Brain pericyte (primary cell): Measurements from ENCODE around the gene APOBEC3G.

Experiments used
- DNase-seq: peaks from one replicate; pipeline ENCODE4 v3.0.0-alpha.2; 2012; ENCODE audit warnings: low read depth, low spot score

Gene APOBEC3G

DNA sequence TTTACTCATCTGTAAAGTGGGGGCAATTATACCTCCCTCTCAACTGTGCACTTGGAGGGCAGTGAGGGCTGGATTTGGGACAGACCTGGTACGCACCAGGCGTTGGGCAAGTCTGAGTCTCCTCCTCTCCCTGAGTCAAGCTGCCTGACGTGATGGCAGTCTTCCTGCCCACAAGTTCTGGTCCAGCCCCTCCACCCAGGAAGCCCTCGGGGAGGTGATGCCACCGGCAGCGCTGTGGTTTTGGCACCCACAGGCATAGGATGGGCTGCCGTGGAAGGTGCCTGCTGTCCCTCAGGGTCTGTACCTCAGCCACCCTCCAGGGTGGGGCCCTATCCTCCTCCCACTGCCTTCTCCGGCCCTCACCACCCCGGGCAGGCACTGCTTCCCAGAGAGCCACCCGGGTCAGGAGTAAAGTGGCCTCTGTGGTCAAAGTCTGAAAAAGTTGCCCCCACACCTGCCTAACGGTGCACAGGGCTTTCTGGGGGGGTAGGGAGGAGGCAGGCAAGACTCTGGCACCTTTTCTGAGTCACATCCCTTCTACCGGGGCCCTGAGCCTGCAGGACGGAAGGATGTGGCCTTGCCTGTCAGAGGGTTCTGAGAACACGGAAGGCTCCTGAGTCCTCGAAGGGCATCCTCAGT lies 13.5 kb downstream of the APOBEC3G start:
- DNase-seq = no peak

DNA sequence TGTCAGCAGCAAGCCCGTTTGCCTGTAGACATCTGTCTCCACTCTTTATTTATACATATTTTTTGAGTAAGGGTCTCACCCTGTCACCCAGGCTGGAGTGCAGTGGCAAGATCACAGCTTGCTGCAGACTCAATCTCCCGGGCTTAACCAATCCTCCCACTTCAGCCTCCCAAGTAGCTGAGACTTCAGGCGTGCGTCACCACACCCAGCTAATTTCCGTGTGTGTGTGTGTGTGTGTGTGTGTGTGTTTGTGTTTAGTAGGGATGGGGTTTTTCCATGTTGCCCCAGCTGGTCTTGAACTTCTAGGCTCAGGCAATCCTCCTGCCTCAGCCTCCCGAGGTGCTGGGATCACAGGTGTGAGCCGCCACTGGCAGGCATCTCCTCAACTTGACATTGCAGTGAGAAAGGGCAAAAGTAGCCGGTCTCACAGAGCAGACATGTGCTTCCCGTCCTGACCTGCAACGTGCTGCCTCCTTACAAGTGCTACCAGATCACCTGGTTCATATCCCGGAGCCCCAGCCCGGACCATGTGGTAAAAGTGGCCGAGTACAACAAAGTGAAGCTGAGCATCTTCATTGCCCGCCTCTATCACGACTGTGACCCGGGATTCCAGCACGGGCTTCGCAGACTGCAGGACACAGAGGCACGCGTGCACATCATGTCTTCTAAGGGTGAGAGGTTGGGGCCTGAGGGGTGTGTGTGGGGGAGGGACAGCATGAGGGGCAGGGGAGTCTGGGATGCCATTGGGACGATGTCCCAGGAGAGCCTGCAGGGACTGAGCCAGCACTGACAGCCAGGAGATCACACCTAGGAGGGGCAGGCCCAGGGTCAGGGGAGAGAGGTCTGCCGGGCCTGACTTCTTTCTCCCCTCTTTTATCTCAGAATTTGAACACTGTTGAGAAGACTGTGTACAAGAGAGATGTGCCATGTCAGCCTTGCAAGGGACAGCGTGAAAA lies 14.3 kb downstream of the APOBEC3G start:
- DNase-seq = no peak

- no peak for DNase-seq
Observed at GRCh38 chr22:39092111-39092862, 15.2 kb downstream of the APOBEC3G start.

GRCh38 chr22:39094717-39095389 lies 17.8 kb downstream of the APOBEC3G start:
- DNase-seq = no peak

GRCh38 chr22:39095971-39096370 lies 18.9 kb downstream of the APOBEC3G start:
- DNase-seq = no peak

- DNase-seq = no peak
Observed at GRCh38 chr22:39097098-39098020, 20.3 kb downstream of the APOBEC3G start, which contains the start of gene APOBEC3H. APOBEC3H (plus strand) TSS chr22:39097244; CDS start chr22:39100279, 3,035 bp downstream.

- no peak for DNase-seq
Observed at GRCh38 chr22:39098026-39098425, 21.0 kb downstream of the APOBEC3G start.

DNA sequence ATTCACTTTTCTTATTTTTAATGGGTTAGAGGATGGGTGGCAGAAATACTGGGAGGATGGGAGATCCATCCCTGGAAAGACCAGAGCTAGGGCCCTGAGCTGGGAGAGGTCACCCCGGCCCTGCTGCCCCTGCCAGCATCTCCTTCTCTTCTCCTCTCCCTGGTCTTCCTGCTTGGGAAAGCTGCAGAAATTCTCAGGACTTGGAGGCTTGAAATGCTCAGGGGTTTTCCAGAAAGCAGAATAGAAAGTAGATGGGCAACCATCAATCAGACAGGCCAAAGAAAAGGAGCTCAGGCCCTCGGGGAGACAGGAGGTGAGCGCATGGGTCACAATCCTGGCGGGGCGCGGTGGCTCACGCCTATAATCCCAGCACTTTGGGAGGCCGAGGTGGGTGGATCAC lies 21.5 kb downstream of the APOBEC3G start:
- DNase-seq = no peak

DNA sequence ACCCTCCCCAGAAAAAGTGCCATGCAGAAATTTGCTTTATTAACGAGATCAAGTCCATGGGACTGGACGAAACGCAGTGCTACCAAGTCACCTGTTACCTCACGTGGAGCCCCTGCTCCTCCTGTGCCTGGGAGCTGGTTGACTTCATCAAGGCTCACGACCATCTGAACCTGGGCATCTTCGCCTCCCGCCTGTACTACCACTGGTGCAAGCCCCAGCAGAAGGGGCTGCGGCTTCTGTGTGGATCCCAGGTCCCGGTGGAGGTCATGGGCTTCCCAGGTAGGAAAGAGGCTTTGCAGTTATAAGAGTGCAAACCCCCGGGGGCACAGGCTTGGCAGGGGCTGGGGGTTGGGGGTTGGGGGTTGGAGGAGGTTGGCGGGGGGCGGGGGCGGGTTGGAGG lies 24.2 kb downstream of the APOBEC3G start:
- DNase-seq = no peak

- no peak for DNase-seq
Observed at GRCh38 chr22:39103431-39103830, 26.4 kb downstream of the APOBEC3G start.

DNA sequence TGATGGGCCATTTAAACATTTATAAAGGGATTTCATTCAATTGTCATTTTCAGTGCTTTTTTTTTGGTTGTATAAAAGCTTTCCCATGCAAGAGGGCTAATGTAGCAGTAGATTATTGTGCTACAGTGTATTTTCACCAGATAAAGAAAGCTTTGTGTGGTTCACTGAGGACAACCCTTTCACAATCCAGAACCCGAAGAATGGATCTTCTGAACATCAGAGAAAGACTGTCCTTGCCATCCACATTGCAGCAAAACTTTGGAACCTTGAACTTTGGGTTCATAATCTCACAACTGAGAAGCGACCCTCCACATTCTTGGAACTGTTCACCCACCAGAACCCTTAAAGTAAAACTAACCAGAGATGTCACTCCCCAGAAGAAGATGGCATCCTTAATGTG lies 29.3 kb downstream of the APOBEC3G start:
- DNase-seq = no peak

DNA sequence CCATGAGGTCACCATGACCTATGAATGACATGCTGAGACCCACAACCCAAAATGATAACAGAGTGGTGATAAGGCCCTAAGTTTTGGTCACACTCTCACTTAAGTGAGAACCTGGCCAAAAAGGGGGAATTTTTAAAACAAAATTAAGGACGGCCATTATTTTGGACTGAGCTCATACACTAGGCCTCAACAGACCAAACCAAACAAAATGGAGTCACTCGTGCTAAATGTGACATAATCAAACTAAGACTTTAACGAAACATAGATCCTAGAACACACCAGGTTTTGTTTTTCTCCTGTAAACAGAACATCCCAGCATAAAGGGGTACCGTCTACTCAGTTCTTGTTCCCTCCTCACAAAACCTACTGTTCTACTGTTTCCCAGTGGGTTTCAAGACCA lies 31.4 kb downstream of the APOBEC3G start:
- DNase-seq = no peak

DNA sequence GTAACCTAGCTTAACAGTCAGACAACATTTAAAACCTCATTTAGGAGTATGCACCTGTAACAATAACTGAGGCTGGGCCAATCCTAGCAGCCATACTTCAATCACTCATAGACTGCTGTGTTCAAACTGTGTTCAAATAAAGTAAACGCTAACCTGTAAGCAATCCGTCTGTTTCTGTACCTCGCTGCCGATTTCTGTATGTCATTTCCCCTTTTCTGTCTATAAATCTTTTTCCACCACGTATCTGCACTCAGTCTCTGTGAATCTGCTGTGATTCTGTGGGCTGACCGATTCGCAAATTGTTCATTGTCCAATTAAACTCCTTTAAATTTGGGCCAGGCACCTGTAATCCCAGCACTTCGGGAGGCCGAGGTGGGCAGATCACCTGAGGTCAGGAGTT lies 32.3 kb downstream of the APOBEC3G start:
- DNase-seq = no peak

DNA sequence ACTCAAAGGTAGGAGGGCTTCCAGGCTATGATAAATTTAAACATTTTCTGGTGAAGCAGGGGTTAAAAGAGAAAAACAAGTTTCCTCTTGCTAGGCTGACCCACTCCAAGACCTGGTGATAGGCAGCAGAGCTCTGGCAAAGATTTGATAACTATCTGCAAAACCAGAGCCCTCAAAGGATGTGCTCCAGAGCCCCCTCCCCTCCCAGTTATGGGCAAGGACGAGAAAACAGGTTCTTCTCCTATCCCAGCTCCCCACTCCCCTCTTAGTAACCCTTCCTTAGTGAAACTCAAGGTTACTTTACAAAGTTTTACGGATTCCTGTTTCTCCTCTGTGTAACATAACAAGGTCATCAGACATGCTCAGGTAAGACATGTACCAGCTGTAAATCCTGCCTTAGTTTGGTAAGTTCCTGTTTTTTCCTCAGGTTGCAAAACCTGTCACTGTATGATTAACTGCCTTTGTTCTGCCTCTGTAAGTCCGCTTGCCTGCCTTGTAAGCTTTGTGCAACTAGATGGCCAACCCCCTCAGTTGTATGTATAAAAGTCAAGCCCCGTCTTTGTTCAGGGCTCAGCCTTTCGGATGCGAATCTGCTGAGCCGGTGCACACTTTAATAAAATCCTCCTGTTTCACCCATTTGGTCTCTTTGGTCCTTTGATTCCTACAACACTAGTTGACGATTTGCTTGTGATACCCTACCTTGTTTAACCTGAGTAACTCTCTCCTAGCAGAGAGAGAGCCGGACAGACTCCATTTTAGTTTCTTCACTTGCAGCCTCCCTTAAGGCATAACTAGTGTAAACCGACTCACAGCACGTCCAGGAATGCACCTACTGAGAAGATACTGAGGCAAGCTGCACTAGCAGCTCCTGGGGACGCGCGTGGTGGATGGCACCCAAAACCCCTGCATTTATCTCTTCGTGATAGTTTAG lies 33.8 kb downstream of the APOBEC3G start:
- DNase-seq = no peak

DNA sequence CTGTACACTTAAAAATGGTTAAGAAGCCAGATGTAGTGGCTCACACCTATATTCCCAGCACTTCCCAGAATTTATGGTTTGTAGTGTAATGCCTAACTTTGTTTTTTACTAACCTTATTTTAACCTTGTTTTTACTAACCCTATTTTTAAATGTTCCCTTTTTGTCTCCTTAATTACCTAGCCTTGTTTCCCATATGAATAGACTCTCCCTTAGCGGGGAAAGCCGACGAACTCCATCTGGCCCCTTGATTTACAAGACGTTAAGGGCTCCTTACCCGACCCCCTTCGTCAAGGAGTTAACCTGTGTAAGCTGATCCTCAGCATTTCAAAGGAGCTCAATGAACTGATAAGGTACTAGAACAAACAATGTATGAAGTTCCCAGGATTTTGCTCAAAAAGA lies 37.0 kb downstream of the APOBEC3G start:
- no peak for DNase-seq

DNA sequence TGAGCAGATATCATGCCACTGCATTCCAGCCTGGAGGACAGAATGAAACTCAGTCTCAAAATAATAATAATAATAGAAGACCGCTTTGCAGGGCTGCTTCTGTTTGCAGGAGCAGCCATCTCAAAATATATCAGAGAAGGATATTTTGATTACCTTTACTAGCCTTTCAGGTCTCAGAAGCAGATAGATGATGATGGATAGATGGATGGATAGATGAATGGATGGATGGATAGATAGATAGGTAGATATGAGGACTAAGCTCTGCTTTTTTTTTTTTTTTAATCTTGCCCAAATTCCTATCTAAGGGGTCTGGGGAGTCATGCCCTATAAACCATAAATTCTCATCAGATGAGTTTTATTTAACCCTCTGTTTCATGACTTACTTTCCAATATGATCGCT lies 38.5 kb downstream of the APOBEC3G start:
- DNase-seq = no peak

DNA sequence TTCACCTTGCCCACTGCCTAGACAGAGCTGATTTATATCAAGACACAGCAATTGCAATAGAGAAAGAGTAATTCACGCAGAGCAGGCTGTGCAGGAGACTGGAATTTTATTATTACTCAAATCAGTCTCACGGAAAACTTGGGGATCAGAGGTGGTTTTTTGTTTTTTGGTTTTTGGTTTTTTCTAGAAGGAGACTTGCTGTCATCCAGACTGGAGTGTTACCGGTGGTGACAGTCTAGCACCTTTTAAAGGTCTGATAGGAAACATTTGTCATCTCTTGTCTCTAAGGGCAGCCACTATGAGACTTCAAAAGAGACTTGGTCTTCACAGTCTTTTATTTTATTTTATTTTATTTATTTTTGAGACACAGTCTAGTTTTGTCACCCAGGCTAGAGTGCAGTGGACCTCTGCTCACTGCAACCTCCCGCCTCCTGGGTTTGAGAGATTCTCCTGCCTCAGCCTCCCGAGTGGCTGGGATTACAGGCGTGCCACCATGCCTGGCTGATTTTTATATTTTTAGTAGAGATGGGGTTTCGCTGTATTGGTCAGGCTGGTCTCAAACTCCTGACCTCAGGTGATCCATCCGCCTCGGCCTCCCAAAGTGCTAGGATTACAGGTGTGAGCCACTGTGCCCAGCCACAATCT lies 39.0 kb downstream of the APOBEC3G start:
- no peak for DNase-seq

GRCh38 chr22:39117585-39118191 lies 40.6 kb downstream of the APOBEC3G start:
- DNase-seq = no peak
